GM23248 (cell line): ENCODE data around the gene TMEM41A. TPM values are rescaled to one million over a fixed set of nuclear protein-coding genes. Genes with fewer than 3 reads are reported as not detected.

ENCODE experiments used
- DNase-seq: peaks from one replicate; pipeline ENCODE4 v3.0.0-alpha.2; 2015
- H2AFZ ChIP-seq: fragments of 200-600 bp; sonication (generic); 2 replicates; pipeline ENCODE4 v1.6.1; 2016; ENCODE audit warnings: antibody characterized with exemption
- H3F3A ChIP-seq: fragments of 200-600 bp; sonication (generic); 2 replicates; pipeline ENCODE4 v1.6.1; 2016; ENCODE audit warnings: mild to moderate bottlenecking, antibody characterized with exemption, mixed run types; ENCODE audit not compliant: insufficient read depth
- H3K27ac ChIP-seq: fragments of 200-600 bp; sonication (generic); 2 replicates; pipeline ENCODE4 v1.5.1; 2016; ENCODE audit warnings: mild to moderate bottlenecking
- H3K27me3 ChIP-seq: fragments of 200-600 bp; sonication (generic); replicated peaks from 2 replicates; pipeline ENCODE4 v1.6.1; 2016; ENCODE audit warnings: mild to moderate bottlenecking; ENCODE audit not compliant: insufficient read depth
- H3K36me3 ChIP-seq: fragments of 200-600 bp; sonication (generic); 2 replicates; pipeline ENCODE4 v1.6.1; 2016; ENCODE audit warnings: low read depth, mild to moderate bottlenecking
- H3K4me1 ChIP-seq: fragments of 200-600 bp; sonication (generic); 2 replicates; pipeline ENCODE4 v1.6.1; 2016; ENCODE audit warnings: mild to moderate bottlenecking; ENCODE audit not compliant: insufficient read depth
- H3K4me2 ChIP-seq: fragments of 200-600 bp; sonication (generic); one replicate; pipeline ENCODE4 v1.6.1; 2016; ENCODE audit warnings: mild to moderate bottlenecking; ENCODE audit not compliant: unreplicated experiment
- H3K4me3 ChIP-seq: fragments of 200-600 bp; sonication (generic); 2 replicates; pipeline ENCODE4 v1.5.1; 2016; ENCODE audit warnings: mild to moderate bottlenecking
- H3K79me2 ChIP-seq: fragments of 200-600 bp; sonication (generic); 2 replicates; pipeline ENCODE4 v1.6.1; 2016; ENCODE audit warnings: mild to moderate bottlenecking; ENCODE audit not compliant: insufficient read depth
- H3K9ac ChIP-seq: fragments of 200-600 bp; sonication (generic); 2 replicates; pipeline ENCODE4 v1.6.1; 2016; ENCODE audit warnings: mild to moderate bottlenecking
- H3K9me2 ChIP-seq: fragments of 200-600 bp; sonication (generic); 2 replicates; pipeline ENCODE4 v1.6.1; 2016; ENCODE audit warnings: mixed run types, mild to moderate bottlenecking, moderate library complexity; ENCODE audit not compliant: insufficient read depth
- H3K9me3 ChIP-seq: fragments of 200-600 bp; sonication (generic); one replicate; pipeline ENCODE4 v1.6.1; 2017; ENCODE audit warnings: low read depth
- H4K20me1 ChIP-seq: fragments of 200-600 bp; sonication (generic); 2 replicates; pipeline ENCODE4 v1.6.0; 2016; ENCODE audit not compliant: insufficient read depth
- EZH2 ChIP-seq: fragments of 200-600 bp; sonication (generic); IDR thresholded peaks from 2 replicates; pipeline ENCODE4 v1.6.1; 2018; ENCODE audit warnings: antibody characterized with exemption, mild to moderate bottlenecking; ENCODE audit not compliant: insufficient read depth, poor library complexity, severe bottlenecking
- EZH2phosphoT487 ChIP-seq: fragments of 200-600 bp; sonication (generic); IDR thresholded peaks from 2 replicates; pipeline ENCODE4 v1.6.1; 2018; ENCODE audit warnings: antibody characterized with exemption, moderate library complexity, mild to moderate bottlenecking, low read depth; ENCODE audit not compliant: insufficient read depth
- WGBS, 2 experiments: methylation state at CpG; one replicate each; pipeline ENCODE4 v1.1.6; 2015 to 2017; ENCODE audit warnings: low lambda C conversion rate in 2 of 2, low coverage in 1 of 2; ENCODE audit errors: missing lambda C conversion rate in 2 of 2; 5-methylcytosine and 5-hydroxymethylcytosine counted together
- in situ Hi-C: fragments of 300-500 bp; cut with MboI; formaldehyde crosslinking; loops from 2 replicates; pipeline ENCODE4 v1.15.0; 2020
- polyA plus RNA-seq: library from polyadenylated mRNA; unstranded; fragments of >200 nt; fragmentation: Nextera tagmentation; extraction: Ambion mirVana; gene quantifications from 2 replicates; pipeline ENCODE4 v1.2.1, GENCODE V29; 2016
- total RNA-seq: library from RNA; depleted of rRNA; stranded (reverse); fragments of >200 nt; shearing (Covaris generic); gene quantifications from 2 replicates; pipeline ENCODE4 v1.2.3, GENCODE V29; 2014

Gene TMEM41A
- total and polyA plus RNA-seq, 2 experiments from 2014 or later, result 15.8 to 15.9 TPM

DNA sequence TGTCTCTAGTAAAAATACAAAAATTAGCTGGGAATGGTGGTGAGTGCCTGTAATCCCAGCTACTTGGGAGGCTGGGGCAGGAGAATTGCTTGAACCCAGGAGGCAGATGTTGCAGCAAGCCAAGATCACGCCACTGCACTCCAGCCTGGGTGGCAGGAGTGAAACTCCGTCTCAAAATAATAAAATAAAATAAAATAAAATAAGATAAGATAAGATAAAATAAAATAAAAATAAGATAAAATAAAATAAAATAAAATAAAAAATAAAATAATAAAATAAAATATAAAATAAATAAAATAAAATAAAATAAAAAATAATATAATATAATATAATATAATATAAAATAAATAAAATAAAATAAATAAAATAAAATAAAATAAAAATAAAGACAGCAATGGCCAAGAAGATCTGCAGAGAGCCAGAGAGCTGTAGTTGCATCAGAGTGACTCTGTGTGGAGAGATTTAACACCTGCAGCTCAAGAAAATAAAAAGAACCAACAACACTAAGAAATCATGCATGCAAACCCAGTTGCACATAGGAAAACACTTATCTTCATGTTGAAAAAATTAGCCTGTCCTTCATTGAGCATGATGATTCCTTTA, 27.6 kb upstream of the TMEM41A start:
- H3K9ac ChIP-seq, result no peak overlapping the region
- WGBS, 2 experiments, result 48 to 49% methylated on average over 2 of the region's 2 CpGs
- no peaks in the 10 kb centered on the region for H3K27me3 ChIP-seq
- H3K4me3 ChIP-seq, result no peak overlapping the region
- in situ Hi-C loops, result no loop called here
- no peaks in the 10 kb centered on the region for H3F3A ChIP-seq
- H3K4me2 ChIP-seq, result no peak overlapping the region
- TF ChIP-seq EZH2phosphoT487 (no peak), EZH2 (no peak)
- no peaks in the 10 kb centered on the region for H4K20me1 ChIP-seq
- H3K27ac ChIP-seq, result no peak overlapping the region
- H3K9me2 ChIP-seq, result no peaks in the 10 kb centered on the region
- H3K79me2 ChIP-seq, result no peaks in the 10 kb centered on the region
- H3K4me1 ChIP-seq, result no peaks in the 10 kb centered on the region
- DNase-seq, result no peak
- H3K9me3 ChIP-seq, result no peaks in the 10 kb centered on the region
- H2AFZ ChIP-seq, result no peak overlapping the region
- H3K36me3 ChIP-seq, result no peaks in the 10 kb centered on the region

DNA sequence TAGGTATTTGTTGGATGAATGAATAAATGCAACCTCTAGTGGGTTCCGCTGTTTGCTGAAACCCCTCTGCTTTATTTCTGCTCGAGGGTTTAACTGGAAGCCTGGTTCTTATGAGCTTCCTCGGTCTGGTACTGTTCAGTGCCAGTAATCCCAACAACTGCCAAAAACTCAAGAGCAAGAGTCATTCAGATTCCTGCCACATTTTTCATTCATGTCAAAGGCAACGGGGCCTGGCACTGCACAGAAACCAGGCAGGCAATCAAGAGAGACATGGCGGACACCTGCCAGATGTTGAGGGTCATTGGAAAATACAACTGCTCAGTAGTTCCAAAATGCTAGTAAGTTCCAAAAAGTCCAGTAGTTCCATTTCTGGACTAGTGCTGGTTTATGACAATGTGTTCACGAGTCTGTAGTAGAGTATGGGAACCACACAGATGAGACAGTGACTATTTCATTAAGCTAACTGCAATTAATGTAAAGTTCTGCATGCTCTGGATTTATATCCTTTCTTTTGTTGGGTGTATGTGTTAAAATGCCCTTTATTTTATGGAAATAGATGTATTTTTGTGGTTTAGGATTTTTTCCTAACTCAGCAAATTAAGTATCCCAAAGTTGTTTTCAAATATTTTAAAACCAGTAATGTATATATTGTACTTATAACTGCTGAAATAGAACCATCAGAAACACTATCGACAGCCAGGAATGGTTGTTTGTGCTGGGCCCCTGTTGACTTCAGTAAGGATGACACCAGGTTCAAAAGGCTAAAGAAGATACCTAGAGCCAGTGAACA, 22.7 kb upstream of the TMEM41A start:
- no peak for TF ChIP-seq EZH2phosphoT487
- TF ChIP-seq EZH2, result no peak
- Histone ChIP-seq H2AFZ (no peak overlapping the region), H3K4me3 (no peak overlapping the region), H3K36me3 (no peaks in the 10 kb centered on the region), H3F3A (no peaks in the 10 kb centered on the region), H3K4me2 (no peak overlapping the region), H3K27ac (no peak overlapping the region), H4K20me1 (no peaks in the 10 kb centered on the region), H3K27me3 (no peaks in the 10 kb centered on the region), H3K79me2 (no peaks in the 10 kb centered on the region), H3K9me2 (no peaks in the 10 kb centered on the region), H3K9ac (no peak overlapping the region), H3K9me3 (no peaks in the 10 kb centered on the region), H3K4me1 (no peaks in the 10 kb centered on the region)
- WGBS, 2 experiments, result 32 to 35% methylated on average over 7 of the region's 7 CpGs
- DNase-seq, result no peak
- in situ Hi-C loops, result no loop called here

DNA sequence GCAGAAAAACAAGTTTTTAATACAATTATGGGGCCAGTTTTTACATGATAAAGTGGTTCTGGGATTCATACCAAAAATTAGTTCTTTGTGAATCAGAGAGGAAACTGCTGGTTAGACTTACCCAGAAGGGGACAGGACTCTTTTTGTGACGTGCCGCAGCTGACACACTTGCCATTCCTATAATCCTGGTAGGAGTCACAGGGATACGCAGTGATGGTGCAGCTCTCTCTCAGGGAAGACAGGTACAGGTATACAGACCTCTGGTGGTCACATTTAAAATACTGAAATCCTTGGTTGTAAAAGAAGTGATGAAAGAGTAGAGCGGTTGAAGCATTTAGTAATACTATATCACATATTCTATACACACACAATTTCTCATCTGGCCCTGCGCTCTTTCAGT, 20.2 kb upstream of the TMEM41A start:
- 68 to 69% methylated on average over 5 of the region's 5 CpGs for WGBS, 2 experiments

DNA sequence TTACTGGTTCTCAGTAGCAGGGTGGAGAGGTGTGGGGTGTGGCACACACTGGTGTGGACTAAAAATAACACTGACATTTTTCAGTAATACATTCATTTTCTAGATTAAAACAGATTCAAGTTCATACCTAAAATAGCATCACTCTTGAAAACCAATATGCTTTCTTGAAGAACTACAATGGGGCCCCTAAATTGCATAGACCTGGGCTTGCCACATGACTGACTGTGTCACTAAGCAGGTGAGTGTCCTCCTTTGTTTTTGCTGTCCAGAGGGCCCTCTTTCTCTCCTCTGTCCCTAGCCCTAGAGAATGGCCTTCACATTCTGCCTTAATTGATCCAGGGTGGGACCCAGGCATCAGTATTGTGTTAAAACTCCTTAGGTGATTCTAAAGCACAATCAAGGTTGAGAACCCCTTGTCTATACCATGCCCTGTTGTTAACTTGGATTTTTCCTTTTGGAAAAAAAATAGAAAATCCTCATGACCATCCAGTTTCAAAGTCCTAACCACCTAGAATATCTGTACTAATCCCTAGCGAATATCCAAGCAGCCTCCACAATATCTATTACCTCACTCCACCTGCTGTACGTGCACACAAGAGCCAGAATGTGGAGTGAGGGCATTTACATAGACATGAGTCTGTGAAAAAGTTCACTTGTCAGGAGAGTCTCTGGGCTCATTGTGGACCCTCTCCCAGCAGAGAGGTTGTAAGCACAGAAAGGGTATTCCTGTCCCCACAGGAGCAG, 18.7 kb upstream of the TMEM41A start:
- in situ Hi-C loops, result no loop called here
- 38 to 45% methylated on average over 2 of the region's 2 CpGs for WGBS, 2 experiments
- no peak for DNase-seq

More for the DNA sequence above, 20.2 kb upstream of the TMEM41A start:
- Histone ChIP-seq H3K79me2 (no peaks in the 10 kb centered on the region), H4K20me1 (no peaks in the 10 kb centered on the region), H3K9me2 (no peaks in the 10 kb centered on the region), H3K9me3 (no peaks in the 10 kb centered on the region), H3K4me3 (no peak overlapping the region), H3K4me2 (no peak overlapping the region), H3K4me1 (no peaks in the 10 kb centered on the region), H3K27me3 (no peaks in the 10 kb centered on the region; the same call in 1 of the 2 replicates), H3K27ac (no peak overlapping the region), H3K9ac (no peak overlapping the region), H3K36me3 (no peaks in the 10 kb centered on the region), H3F3A (no peaks in the 10 kb centered on the region), H2AFZ (no peak overlapping the region)
- no peak for TF ChIP-seq EZH2phosphoT487
- no peak for TF ChIP-seq EZH2
- in situ Hi-C loops, result no loop called here
- DNase-seq, result peak; percentile 10

More for the DNA sequence above, 18.7 kb upstream of the TMEM41A start:
- TF ChIP-seq EZH2 (no peak), EZH2phosphoT487 (no peak)
- Histone ChIP-seq H3K27me3 (no peaks in the 10 kb centered on the region; the same call in 1 of the 2 replicates), H4K20me1 (no peaks in the 10 kb centered on the region), H3K79me2 (no peaks in the 10 kb centered on the region), H3F3A (no peaks in the 10 kb centered on the region), H3K4me2 (no peak overlapping the region), H3K27ac (no peak overlapping the region), H2AFZ (no peak overlapping the region), H3K9me3 (no peaks in the 10 kb centered on the region), H3K4me3 (no peak overlapping the region), H3K9ac (no peak overlapping the region), H3K4me1 (no peaks in the 10 kb centered on the region), H3K36me3 (no peaks in the 10 kb centered on the region), H3K9me2 (no peaks in the 10 kb centered on the region)
